H9 (cell line): ENCODE measurements around the gene HAND2. TPM values are rescaled to one million over a fixed set of nuclear protein-coding genes. Genes with fewer than 3 reads are reported as not detected.

Experiments used
- DNase-seq: peaks from one replicate; pipeline ENCODE4 v3.0.0-alpha.2; 2017
- H2AFZ ChIP-seq: one replicate; pipeline ENCODE4 v1.6.1; 2013; ENCODE audit warnings: mild to moderate bottlenecking, low read length, control low read depth, moderate library complexity
- H2AK5ac ChIP-seq: 2 replicates; pipeline ENCODE4 v1.6.1; 2013; ENCODE audit warnings: low read length, control low read depth, mixed read lengths; ENCODE audit not compliant: insufficient read length
- H2BK120ac ChIP-seq: one replicate; pipeline ENCODE4 v1.6.1; 2013; ENCODE audit warnings: low read depth, mild to moderate bottlenecking, low read length, control low read depth, inconsistent platforms; ENCODE audit not compliant: poor library complexity, severe bottlenecking
- H2BK12ac ChIP-seq: 2 replicates; pipeline ENCODE4 v1.6.1; 2013; ENCODE audit warnings: low read length, control low read depth, mixed read lengths, low read depth; ENCODE audit not compliant: insufficient read length
- H2BK15ac ChIP-seq: 2 replicates; pipeline ENCODE4 v1.6.1; 2013; ENCODE audit warnings: low read depth, low read length, control low read depth
- H2BK20ac ChIP-seq: one replicate; pipeline ENCODE4 v1.6.1; 2013; ENCODE audit warnings: low read depth, mild to moderate bottlenecking, low read length, control low read depth, inconsistent platforms; ENCODE audit not compliant: poor library complexity, severe bottlenecking
- H2BK5ac ChIP-seq: 2 replicates; pipeline ENCODE4 v1.6.1; 2013; ENCODE audit warnings: low read length, control low read depth, mixed read lengths; ENCODE audit not compliant: insufficient read length
- H3K14ac ChIP-seq: 2 replicates; pipeline ENCODE4 v1.6.1; 2013; ENCODE audit warnings: low read length, control low read depth; ENCODE audit not compliant: insufficient read depth
- H3K18ac ChIP-seq: 2 replicates; pipeline ENCODE4 v1.6.1; 2013; ENCODE audit warnings: low read depth, mild to moderate bottlenecking, mixed read lengths, low read length, control low read depth; ENCODE audit not compliant: insufficient read length
- H3K23ac ChIP-seq: 2 replicates; pipeline ENCODE4 v1.6.1; 2013; ENCODE audit warnings: low read length, control low read depth, mixed read lengths, low read depth; ENCODE audit not compliant: insufficient read length
- H3K23me2 ChIP-seq: 2 replicates; pipeline ENCODE4 v1.6.1; 2013; ENCODE audit warnings: low read depth, mild to moderate bottlenecking, mixed read lengths, low read length, control low read depth; ENCODE audit not compliant: insufficient read length, poor library complexity, severe bottlenecking
- H3K27ac ChIP-seq: 2 replicates; pipeline ENCODE4 v1.5.1; 2013; ENCODE audit warnings: low read length, control low read depth, mixed read lengths, low read depth; ENCODE audit not compliant: insufficient read length
- H3K27me3 ChIP-seq: 2 replicates; pipeline ENCODE4 v1.6.1; 2013; ENCODE audit warnings: low read length, control low read depth, inconsistent platforms; ENCODE audit not compliant: insufficient read depth
- H3K4ac ChIP-seq: 2 replicates; pipeline ENCODE4 v1.6.1; 2013; ENCODE audit warnings: low read depth, mild to moderate bottlenecking, control low read depth, inconsistent platforms, low read length, moderate library complexity
- H3K4me1 ChIP-seq: 2 replicates; pipeline ENCODE4 v1.6.1; 2013; ENCODE audit warnings: low read length, control low read depth, inconsistent platforms; ENCODE audit not compliant: insufficient read depth
- H3K4me2 ChIP-seq: 2 replicates; pipeline ENCODE4 v1.6.1; 2013; ENCODE audit warnings: low read length, control low read depth, mixed read lengths; ENCODE audit not compliant: insufficient read length, insufficient read depth
- H3K56ac ChIP-seq: 2 replicates; pipeline ENCODE4 v1.6.1; 2013; ENCODE audit warnings: low read depth, mild to moderate bottlenecking, mixed read lengths, low read length, control low read depth; ENCODE audit not compliant: insufficient read length
- H3K79me1 ChIP-seq: 2 replicates; pipeline ENCODE4 v1.6.1; 2013; ENCODE audit warnings: low read depth, mild to moderate bottlenecking, moderate library complexity, low read length, control low read depth, inconsistent platforms; ENCODE audit not compliant: insufficient read depth, poor library complexity, severe bottlenecking
- H3K79me2 ChIP-seq: 2 replicates; pipeline ENCODE4 v1.6.1; 2013; ENCODE audit warnings: low read length, control low read depth, inconsistent platforms; ENCODE audit not compliant: insufficient read depth
- H3K9ac ChIP-seq: 2 replicates; pipeline ENCODE4 v1.6.1; 2013; ENCODE audit warnings: low read length, control low read depth, mixed read lengths; ENCODE audit not compliant: insufficient read length; ENCODE audit errors: extremely low read depth
- H3K9me3 ChIP-seq: one replicate; pipeline ENCODE4 v1.6.1; 2013; ENCODE audit warnings: low read depth, low read length, inconsistent platforms; ENCODE audit not compliant: control insufficient read depth
- H3T11ph ChIP-seq: one replicate; pipeline ENCODE4 v1.6.1; 2013; ENCODE audit warnings: mild to moderate bottlenecking, low read length, control low read depth, inconsistent platforms
- H4K20me1 ChIP-seq: one replicate; pipeline ENCODE4 v1.6.1; 2013; ENCODE audit not compliant: control insufficient read depth, insufficient read length, insufficient read depth
- H4K5ac ChIP-seq: 2 replicates; pipeline ENCODE4 v1.6.1; 2013; ENCODE audit warnings: low read depth, mild to moderate bottlenecking, mixed read lengths, low read length, control low read depth; ENCODE audit not compliant: insufficient read length
- H4K8ac ChIP-seq: replicated peaks from 2 replicates; pipeline ENCODE4 v1.6.1; 2013; ENCODE audit warnings: low read length, control low read depth, mixed read lengths, low read depth; ENCODE audit not compliant: insufficient read length
- H4K91ac ChIP-seq: 2 replicates; pipeline ENCODE4 v1.6.1; 2013; ENCODE audit warnings: low read depth, mild to moderate bottlenecking, moderate library complexity, mixed read lengths, low read length, control low read depth; ENCODE audit not compliant: insufficient read length
- H3K27ac Mint-ChIP-seq, 3 experiments: 2 replicates in 2 of 3; 3 replicates in 1 of 3; pipeline ENCODE4 v1.8.0; 2020 to 2021; ENCODE audit warnings: mixed read lengths in 3 of 3, mild to moderate bottlenecking in 1 of 3, moderate library complexity in 1 of 3
- H3K27me3 Mint-ChIP-seq: 2 replicates; pipeline ENCODE4 v1.8.0; 2021; ENCODE audit warnings: low read depth, mild to moderate bottlenecking, moderate library complexity, mixed read lengths
- H3K36me3 Mint-ChIP-seq, 3 experiments: 2 replicates in 2 of 3; 3 replicates in 1 of 3; pipeline ENCODE4 v1.8.0; 2020 to 2021; ENCODE audit warnings: low read depth in 3 of 3, mixed read lengths in 3 of 3; ENCODE audit not compliant: insufficient read depth in 1 of 3
- H3K4me1 Mint-ChIP-seq, 2 experiments: 2 replicates each; pipeline ENCODE4 v1.8.0; 2020; ENCODE audit warnings: mixed read lengths in 2 of 2
- H3K4me3 Mint-ChIP-seq, 2 experiments: 2 replicates in 1 of 2; 3 replicates in 1 of 2; pipeline ENCODE4 v1.8.0; 2020 to 2021; ENCODE audit warnings: mild to moderate bottlenecking in 2 of 2, mixed read lengths in 2 of 2, moderate library complexity in 1 of 2
- H3K9me3 Mint-ChIP-seq, 2 experiments: 2 replicates in 1 of 2; 3 replicates in 1 of 2; pipeline ENCODE4 v1.8.0; 2020; ENCODE audit warnings: mild to moderate bottlenecking in 2 of 2, mixed read lengths in 2 of 2, moderate library complexity in 1 of 2
- CTCF ChIP-seq: fragments of 200-600 bp; sonication (generic); conservative IDR thresholded peaks from 3 replicates; pipeline ENCODE4 v1.8.0; 2021; ENCODE audit warnings: antibody characterized with exemption, mild to moderate bottlenecking
- WGBS: extraction: QIAGEN DNeasy Blood & Tissue Kit; methylation state at CpG from one replicate; pipeline ENCODE4 v1.1.7; 2013; ENCODE audit warnings: missing lambda C conversion rate, low lambda C conversion rate, mixed read lengths; ENCODE audit not compliant: insufficient read length; ENCODE audit errors: extremely low coverage; 5-methylcytosine and 5-hydroxymethylcytosine counted together
- total RNA-seq: library from RNA; stranded (reverse); gene quantifications from 2 replicates; pipeline ENCODE4 v1.2.1, GENCODE V29; 2021

HAND2 gene
- total RNA-seq, 1 experiment from 2014 or later: not detected

GRCh38 chr4:173503330-173504180, 26.5 kb downstream of the HAND2 start:
- H3K79me1 ChIP-seq: no peaks in the 10 kb centered on the region
- Mint-ChIP-seq H3K27me3 (peaks cover 98% of the 10 kb centered on the region), H3K4me1 (peaks cover 23 to 53% of the 10 kb centered on the region in 2 experiments), H3K4me3 (no peak overlapping the region), H3K9me3 (no peaks in the 10 kb centered on the region; a peak in 2 of 5 replicates), H3K36me3 (no peaks in the 10 kb centered on the region), H3K27ac (0 out of 7 replicates have a peak overlapping the region, but pooled peaks of 1 of the 3 experiments have one; percentile 57)
- DNase-seq: no peak
- H3K4ac ChIP-seq: no peak overlapping the region
- no peak overlapping the region for H3K14ac ChIP-seq
- H2BK5ac ChIP-seq: no peak overlapping the region
- H3K23ac ChIP-seq: no peak overlapping the region
- no peaks in the 10 kb centered on the region for H3K4me1 ChIP-seq
- H3K27ac ChIP-seq: no peak overlapping the region
- H3K9ac ChIP-seq: no peak overlapping the region
- no peaks in the 10 kb centered on the region for H4K20me1 ChIP-seq
- no peak overlapping the region for H4K5ac ChIP-seq
- H3K27me3 ChIP-seq: peaks cover 87% of the 10 kb centered on the region
- no peak for TF ChIP-seq CTCF
- no peak overlapping the region for H2BK15ac ChIP-seq
- H2BK120ac ChIP-seq: no peak overlapping the region
- no peaks in the 10 kb centered on the region for H3K9me3 ChIP-seq
- no peak overlapping the region for H3K18ac ChIP-seq
- H3K79me2 ChIP-seq: no peaks in the 10 kb centered on the region
- no CpG with 5 or more reads among the region's 13 CpGs for WGBS
- no peak overlapping the region for H3T11ph ChIP-seq
- H4K8ac ChIP-seq: no peak overlapping the region
- H3K4me2 ChIP-seq: no peak overlapping the region
- H2BK12ac ChIP-seq: no peak overlapping the region
- no peak overlapping the region for H2BK20ac ChIP-seq
- no peak overlapping the region for H4K91ac ChIP-seq
- no peak overlapping the region for H2AK5ac ChIP-seq
- H3K23me2 ChIP-seq: peaks cover 17% of the 10 kb centered on the region
- H2AFZ ChIP-seq: no peak overlapping the region
- H3K56ac ChIP-seq: no peak overlapping the region
